Activated gamma-delta T cell treated with Interleukin-2 at 50 U/mL for 16 hours (primary cell): Measurements from ENCODE around the gene PTPRJ.
"Not testable (repeated sequence)": the region's sequence is repeated elsewhere in the genome, so short reads cannot be mapped to it uniquely, and the experiment has no call there.

ENCODE experiments used
- DNase-seq: peaks from one replicate; pipeline ENCODE4 v3.0.0-alpha.2; 2020

The PTPRJ gene

DNA sequence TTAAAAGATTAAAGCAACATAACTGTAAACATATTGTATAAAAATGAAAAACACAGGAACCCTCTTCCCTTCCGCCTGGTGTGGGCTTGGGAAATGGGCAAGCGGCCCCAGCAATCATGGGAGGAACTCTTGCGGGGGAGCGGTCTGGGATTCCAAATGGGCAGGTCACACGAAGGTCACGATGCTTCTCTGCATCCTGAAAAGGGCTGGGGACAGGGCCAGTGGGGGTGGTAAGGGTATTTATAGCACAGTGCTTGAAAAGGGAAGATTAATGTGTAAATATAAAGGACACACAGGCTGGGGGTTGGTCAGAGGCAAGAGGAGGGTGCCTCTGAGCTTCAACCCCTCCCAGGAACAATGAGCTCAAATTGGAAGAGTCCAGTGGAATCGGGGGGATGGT, 189.4 kb downstream of the PTPRJ start:
- no peak for DNase-seq

- DNase-seq, result no peak
These were observed 190.2 kb downstream of the PTPRJ start for GRCh38 chr11:48170241-48171233.

DNA sequence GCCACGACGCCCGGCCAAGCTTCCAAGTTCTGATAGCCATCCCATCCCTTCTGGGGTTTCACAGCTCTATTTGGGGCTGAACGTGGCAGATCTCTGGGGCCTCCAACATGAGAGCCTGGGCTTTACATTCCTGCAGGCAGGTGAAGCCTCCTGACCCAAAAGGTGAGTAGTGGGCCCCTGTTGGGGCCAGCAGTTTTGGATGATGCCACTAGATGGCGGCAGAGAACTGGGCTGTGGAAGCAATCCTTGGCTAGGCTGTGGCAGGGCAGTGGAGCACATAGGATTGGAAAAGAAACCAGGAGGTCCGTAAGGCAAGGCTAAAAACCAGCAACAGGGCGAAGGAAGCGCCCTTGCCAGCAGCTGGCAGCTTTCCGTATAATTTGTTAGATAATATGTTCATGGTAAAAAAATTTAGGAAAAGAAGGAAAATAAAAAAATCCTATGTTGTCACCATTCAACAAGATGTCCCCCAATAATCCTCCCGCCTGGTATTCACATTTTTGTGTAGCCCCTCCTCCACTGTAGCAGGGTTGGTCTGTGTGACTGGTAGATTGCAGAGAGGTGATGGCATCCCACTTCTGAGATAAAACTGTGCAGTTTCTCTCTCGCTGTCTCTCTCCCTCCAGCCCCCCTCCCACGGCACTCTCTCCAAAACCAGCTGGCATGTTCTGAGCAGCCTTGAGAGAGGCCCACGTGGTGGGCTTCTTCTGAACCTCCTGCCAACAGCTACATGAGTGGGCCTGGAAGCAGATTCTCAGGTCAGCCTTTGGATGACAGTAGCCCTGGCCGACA, 192.7 kb downstream of the PTPRJ start:
- peak; percentile 43 for DNase-seq

DNA sequence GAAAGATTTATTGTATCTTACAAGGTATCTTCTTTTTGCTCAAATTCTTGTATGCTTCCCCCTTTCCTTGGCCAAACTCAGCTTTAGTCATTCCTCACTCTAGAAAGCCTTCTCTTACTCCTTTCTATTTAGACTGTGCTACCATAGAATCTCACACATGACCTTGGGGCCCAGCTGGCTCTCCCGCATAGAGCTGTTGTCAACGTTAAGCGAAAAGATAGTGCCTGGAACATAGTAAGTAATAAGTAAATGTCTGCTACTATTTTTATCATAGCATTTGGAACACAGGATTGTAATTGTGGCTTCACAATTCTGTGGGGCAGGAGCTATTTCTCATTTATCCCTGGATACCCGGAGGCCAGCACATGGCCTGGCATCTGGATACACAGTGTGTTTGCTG, 197.3 kb downstream of the PTPRJ start:
- DNase-seq, result no peak

DNA sequence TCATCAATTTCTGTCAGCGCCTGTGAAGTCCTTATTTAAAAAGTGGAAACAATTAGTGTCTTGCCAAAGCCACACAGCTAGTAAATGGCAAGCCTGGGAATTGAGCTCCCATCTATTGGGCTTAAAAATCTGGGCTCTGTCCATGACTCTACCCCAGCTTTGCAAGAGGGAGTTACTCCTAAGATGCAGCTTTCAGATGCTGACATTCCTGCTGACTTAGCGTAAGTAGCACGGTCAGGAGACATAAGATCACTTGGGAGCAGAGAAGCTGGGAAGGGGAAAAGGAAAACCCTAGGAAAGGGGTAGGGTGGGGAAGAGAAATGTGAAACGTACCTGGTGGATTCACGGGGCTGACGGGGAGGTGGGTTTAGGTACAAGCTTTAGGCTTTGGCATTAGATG, 200.3 kb downstream of the PTPRJ start:
- DNase-seq, result no peak

DNA sequence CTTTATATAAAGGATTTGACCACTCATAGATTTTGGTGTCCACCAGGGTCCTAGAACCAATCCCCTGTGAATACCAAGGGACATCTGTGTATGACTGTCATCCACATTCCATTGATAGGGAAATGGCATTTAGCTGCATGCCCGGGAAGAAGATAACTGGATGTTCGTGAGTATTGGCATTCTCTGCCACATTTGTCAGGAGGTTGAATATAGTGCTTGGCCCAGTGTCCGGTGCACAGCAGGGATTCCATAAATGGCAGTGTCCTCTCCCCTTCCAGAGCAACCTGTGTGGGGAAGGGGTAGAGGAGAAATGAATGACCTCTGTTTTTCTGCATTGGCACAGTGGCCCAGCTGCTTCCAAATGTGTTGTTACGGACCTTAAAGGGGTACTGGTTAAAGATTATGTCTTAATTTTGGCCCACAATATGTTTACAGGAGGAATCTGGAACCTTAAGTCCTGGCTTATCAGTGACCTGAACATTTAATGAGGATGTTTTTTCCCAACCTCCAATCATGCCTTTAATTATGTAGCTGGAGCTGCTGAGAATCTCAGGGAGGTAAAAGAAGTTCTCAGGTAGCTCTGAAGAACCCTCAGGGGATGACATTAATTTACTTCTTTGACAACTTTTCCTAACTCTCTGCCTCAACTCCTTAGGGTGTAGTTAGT, 202.6 kb downstream of the PTPRJ start:
- no peak for DNase-seq

GRCh38 chr11:48184452-48184851, 204.1 kb downstream of the PTPRJ start:
- DNase-seq, result no peak

DNA sequence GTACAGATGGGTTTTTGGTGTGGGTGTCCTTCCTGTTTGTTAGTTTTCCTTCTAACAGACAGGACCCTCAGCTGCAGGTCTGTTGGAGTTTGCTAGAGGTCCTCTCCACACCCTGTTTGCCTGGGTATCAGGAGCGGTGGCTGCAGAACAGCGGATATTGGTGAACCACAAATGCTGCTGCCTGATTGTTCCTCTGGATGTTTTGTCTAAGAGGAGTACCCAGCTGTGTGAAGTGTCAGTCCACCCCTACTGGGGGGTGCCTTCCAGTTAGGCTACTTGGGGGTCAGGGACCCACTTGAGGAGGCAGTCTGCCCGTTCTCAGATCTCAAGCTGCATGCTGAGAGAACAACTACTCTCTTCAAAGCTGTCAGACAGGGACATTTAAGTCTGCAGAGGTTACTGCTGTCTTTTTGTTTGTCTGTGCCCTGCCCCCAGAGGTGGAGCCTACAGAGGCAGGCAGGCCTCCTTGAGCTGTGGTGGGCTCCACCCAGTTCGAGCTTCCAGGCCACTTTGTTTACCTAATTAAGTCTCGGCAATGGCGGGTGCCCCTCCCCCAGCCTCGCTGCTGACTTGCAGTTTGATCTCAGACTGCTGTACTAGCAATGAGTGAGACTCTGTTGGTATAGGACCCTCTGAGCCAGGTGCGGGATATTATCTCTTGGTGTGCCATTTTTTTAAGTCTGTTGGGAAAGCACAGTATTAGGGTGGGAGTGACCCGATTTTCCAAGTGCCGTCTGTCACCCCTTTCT, 210.7 kb downstream of the PTPRJ start:
- not testable (repeated sequence) for DNase-seq

DNA sequence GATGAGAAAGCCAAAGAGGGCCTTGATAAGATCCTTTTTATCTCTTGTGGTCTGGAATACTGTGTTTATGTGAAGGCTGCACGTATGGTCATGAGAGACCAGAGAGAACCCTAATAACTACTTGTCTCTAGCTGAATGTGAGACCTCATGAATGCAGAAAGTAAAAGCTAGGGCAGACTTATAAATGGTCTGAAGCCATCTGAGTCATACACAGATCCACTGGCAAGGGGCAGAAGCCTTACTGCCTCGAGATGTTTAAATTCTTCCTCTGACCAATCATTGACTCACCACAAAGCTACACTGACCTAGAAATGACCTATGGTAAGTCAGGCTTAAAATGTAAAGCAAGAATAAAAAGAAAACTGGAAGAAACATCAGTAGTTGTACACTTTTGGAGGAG, 213.5 kb downstream of the PTPRJ start:
- DNase-seq, result no peak

GRCh38 chr11:48207881-48208280, 227.5 kb downstream of the PTPRJ start:
- DNase-seq, result no peak

DNA sequence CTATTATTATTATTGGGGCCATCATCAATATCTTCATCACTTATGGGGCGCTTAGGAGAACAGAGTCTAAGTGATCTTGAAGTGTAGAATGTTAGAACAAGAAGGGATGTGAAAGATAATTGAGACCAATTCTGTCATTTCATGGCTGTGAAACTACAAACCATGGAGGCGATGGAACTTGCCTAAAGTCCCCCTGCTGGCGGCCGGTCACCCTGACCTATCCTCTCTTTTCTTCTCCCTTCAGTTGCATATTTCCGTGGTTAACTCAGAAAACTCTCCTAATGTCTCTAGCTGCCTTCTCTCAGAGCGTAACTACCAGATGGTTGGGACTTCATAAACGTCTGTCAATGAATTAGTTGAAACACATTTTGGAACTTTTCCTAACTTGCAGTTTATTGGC, 229.7 kb downstream of the PTPRJ start:
- no peak for DNase-seq

- no peak for DNase-seq
These were observed 236.2 kb downstream of the PTPRJ start, which contains the start of gene OR4B1 for GRCh38 chr11:48216510-48216909. OR4B1 (plus strand) TSS chr11:48216810; CDS start chr11:48216810, 0 bp downstream.
